ENCODE results near the gene PAIP2. TPM values are rescaled to one million over a fixed set of nuclear protein-coding genes. Genes with fewer than 3 reads are reported as not detected.

Gene PAIP2
- total RNA-seq, 1 experiment from 2014 or later: 73.6 TPM

GRCh38 chr5:139416651-139417050 lies 75.0 kb downstream of the PAIP2 start:
- H3K4me3 Mint-ChIP-seq (ENCODE audit: unreplicated experiment): no peak overlapping the region
- H3K4me1 Mint-ChIP-seq (ENCODE audit: low read depth, unreplicated experiment): no peaks in the 10 kb centered on the region
- Histone ChIP-seq H3K9me3 (no peaks in the 10 kb centered on the region), H3K36me3 (ENCODE audit: control insufficient read depth, insufficient read depth, low read length) (no peaks in the 10 kb centered on the region), H3K4me3 (ENCODE audit: low read depth, low read length) (no peak overlapping the region), H3K27me3 (replicated peaks; ENCODE audit: control insufficient read depth, insufficient read depth, low read length) (no peaks in the 10 kb centered on the region), H3K4me1 (no peaks in the 10 kb centered on the region)
- no peak overlapping the region for H3K27ac Mint-ChIP-seq (ENCODE audit: unreplicated experiment)
- TF ChIP-seq CTCF (IDR thresholded peaks at IDR 0.05; ENCODE audit: insufficient read depth in 1 of 2, low read depth in 1 of 2, low read length in 1 of 2, severe bottlenecking in 1 of 2, unreplicated experiment in 1 of 2): no peak
- no peaks in the 10 kb centered on the region for H3K36me3 Mint-ChIP-seq (ENCODE audit: insufficient read depth, unreplicated experiment)
- no TSS peak for BruUV-seq (replicated peaks)
- no peaks in the 10 kb centered on the region for H3K9me3 Mint-ChIP-seq (ENCODE audit: unreplicated experiment)
- ChIA-PET POLR2A (no interaction called here), CTCF (no interaction called here)
- no peak for DNase-seq
- no peaks in the 10 kb centered on the region for H3K27me3 Mint-ChIP-seq (ENCODE audit: insufficient read depth, unreplicated experiment)
- intact Hi-C loops (cut with micrococcal nuclease; ENCODE audit: unreplicated experiment): no loop called here

- no TSS peak for BruUV-seq (replicated peaks)
- no peaks in the 10 kb centered on the region for H3K27me3 Mint-ChIP-seq (ENCODE audit: insufficient read depth, unreplicated experiment)
- no peaks in the 10 kb centered on the region for H3K9me3 Mint-ChIP-seq (ENCODE audit: unreplicated experiment)
- peaks cover 2% of the 10 kb centered on the region for H3K4me1 Mint-ChIP-seq (ENCODE audit: low read depth, unreplicated experiment)
- Histone ChIP-seq H3K4me1 (no peaks in the 10 kb centered on the region), H3K36me3 (ENCODE audit: control insufficient read depth, insufficient read depth, low read length) (no peaks in the 10 kb centered on the region), H3K4me3 (ENCODE audit: low read depth, low read length) (no peak overlapping the region), H3K27me3 (replicated peaks; ENCODE audit: control insufficient read depth, insufficient read depth, low read length) (no peaks in the 10 kb centered on the region), H3K9me3 (no peaks in the 10 kb centered on the region)
- H3K27ac Mint-ChIP-seq (ENCODE audit: unreplicated experiment): no peak overlapping the region
- no peak for DNase-seq
- peaks cover 3% of the 10 kb centered on the region for H3K36me3 Mint-ChIP-seq (ENCODE audit: insufficient read depth, unreplicated experiment)
- ChIA-PET CTCF (no interaction called here), POLR2A (no interaction called here)
- H3K4me3 Mint-ChIP-seq (ENCODE audit: unreplicated experiment): no peak overlapping the region
- TF ChIP-seq CTCF (IDR thresholded peaks at IDR 0.05; ENCODE audit: insufficient read depth in 1 of 2, low read depth in 1 of 2, low read length in 1 of 2, severe bottlenecking in 1 of 2, unreplicated experiment in 1 of 2): no peak
- intact Hi-C loops (cut with micrococcal nuclease; ENCODE audit: unreplicated experiment): no loop called here
Measured at GRCh38 chr5:139417214-139417613, 75.6 kb downstream of the PAIP2 start.

GRCh38 chr5:139418793-139419192 lies 77.1 kb downstream of the PAIP2 start:
- H3K27me3 ChIP-seq (replicated peaks; ENCODE audit: control insufficient read depth, insufficient read depth, low read length): no peaks in the 10 kb centered on the region
- intact Hi-C loops (cut with micrococcal nuclease; ENCODE audit: unreplicated experiment): no loop called here
- no peak overlapping the region for H3K4me3 ChIP-seq (ENCODE audit: low read depth, low read length)
- Mint-ChIP-seq H3K9me3 (ENCODE audit: unreplicated experiment) (no peaks in the 10 kb centered on the region), H3K27ac (ENCODE audit: unreplicated experiment) (no peak overlapping the region), H3K36me3 (ENCODE audit: insufficient read depth, unreplicated experiment) (peaks cover 8% of the 10 kb centered on the region), H3K27me3 (ENCODE audit: insufficient read depth, unreplicated experiment) (no peaks in the 10 kb centered on the region), H3K4me3 (ENCODE audit: unreplicated experiment) (no peak overlapping the region), H3K4me1 (ENCODE audit: low read depth, unreplicated experiment) (peaks cover 6% of the 10 kb centered on the region)
- ChIA-PET CTCF (interaction anchor here (0.6 to 4.2 kb wide), 3 partner anchors 15 to 95 kb away, joined by 3 to 36 read pairs (median 3); no protein-coding TSS in a partner anchor), POLR2A (no interaction called here)
- BruUV-seq (replicated peaks): no TSS peak
- TF ChIP-seq CTCF (IDR thresholded peaks at IDR 0.05; ENCODE audit: insufficient read depth in 1 of 2, low read depth in 1 of 2, low read length in 1 of 2, severe bottlenecking in 1 of 2, unreplicated experiment in 1 of 2): no peak
- no peaks in the 10 kb centered on the region for H3K36me3 ChIP-seq (ENCODE audit: control insufficient read depth, insufficient read depth, low read length)
- no peak for DNase-seq
- H3K4me1 ChIP-seq: no peaks in the 10 kb centered on the region
- H3K9me3 ChIP-seq: no peaks in the 10 kb centered on the region

Other genes starting within 250 kb of the PAIP2 start
- gene SIL1, start 143.5 kb upstream of the PAIP2 start, total RNA-seq (2022): 29.7 and 31.5 TPM in 2 replicates
- 194 and 200 TPM in 2 replicates for gene MATR3, start 48.1 kb upstream of the PAIP2 start, total RNA-seq (2022)
- gene SLC23A1, start 41.4 kb downstream of the PAIP2 start, total RNA-seq (2022): 20.4 and 24.0 TPM in 2 replicates
- gene MZB1, start 48.1 kb downstream of the PAIP2 start, total RNA-seq (2022): not detected in 2 replicates
- 2.7 and 2.9 TPM in 2 replicates for gene PROB1, start 53.2 kb downstream of the PAIP2 start, total RNA-seq (2022)
- 10.1 and 10.2 TPM in 2 replicates for gene SPATA24, start 62.2 kb downstream of the PAIP2 start, total RNA-seq (2022)
- gene DNAJC18, start 97.7 kb downstream of the PAIP2 start, total RNA-seq (2022): 12.5 and 14.1 TPM in 2 replicates
- not detected in 2 replicates for gene ECSCR, start 120.9 kb downstream of the PAIP2 start, total RNA-seq (2022)
- gene SMIM33, start 129.2 kb downstream of the PAIP2 start, total RNA-seq (2022): not detected in 2 replicates
- not detected in 2 replicates for gene STING1, start 140.9 kb downstream of the PAIP2 start, total RNA-seq (2022)
- 192 and 193 TPM in 2 replicates for gene UBE2D2, start 219.5 kb downstream of the PAIP2 start, total RNA-seq (2022)